Measurements from ENCODE around the gene CCNQ.

The CCNQ gene

GRCh38 chrX:153598541-153599191 is at the start of gene CCNQ:
CCNQ (minus strand) TSS chrX:153599139; CDS start chrX:153599073, 66 bp downstream.
- TF ChIP-seq CREB1 (IDR thresholded peaks at IDR 0.05; ENCODE audit: low read depth) (no peak), NFIC (IDR thresholded peaks at IDR 0.05) (no peak), TAF1 (IDR thresholded peaks at IDR 0.05; ENCODE audit: low read depth) (peak; percentile 35; the same call in 1 of the 2 replicates), CEBPB (IDR thresholded peaks at IDR 0.05) (no peak), EP300 (IDR thresholded peaks at IDR 0.05; ENCODE audit: borderline replicate concordance) (no peak)
- TF ChIP-seq, protein P1, sequence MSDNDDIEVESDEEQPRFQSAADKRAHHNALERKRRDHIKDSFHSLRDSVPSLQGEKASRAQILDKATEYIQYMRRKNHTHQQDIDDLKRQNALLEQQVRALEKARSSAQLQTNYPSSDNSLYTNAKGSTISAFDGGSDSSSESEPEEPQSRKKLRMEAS (IDR thresholded peaks at IDR 0.05), result peak; percentile 13; the same call in 1 of the 2 replicates

- TF ChIP-seq EP300 (IDR thresholded peaks at IDR 0.05; ENCODE audit: borderline replicate concordance), result no peak
These were observed 48.8 kb upstream of the CCNQ start for GRCh38 chrX:153647461-153648357.

DNA sequence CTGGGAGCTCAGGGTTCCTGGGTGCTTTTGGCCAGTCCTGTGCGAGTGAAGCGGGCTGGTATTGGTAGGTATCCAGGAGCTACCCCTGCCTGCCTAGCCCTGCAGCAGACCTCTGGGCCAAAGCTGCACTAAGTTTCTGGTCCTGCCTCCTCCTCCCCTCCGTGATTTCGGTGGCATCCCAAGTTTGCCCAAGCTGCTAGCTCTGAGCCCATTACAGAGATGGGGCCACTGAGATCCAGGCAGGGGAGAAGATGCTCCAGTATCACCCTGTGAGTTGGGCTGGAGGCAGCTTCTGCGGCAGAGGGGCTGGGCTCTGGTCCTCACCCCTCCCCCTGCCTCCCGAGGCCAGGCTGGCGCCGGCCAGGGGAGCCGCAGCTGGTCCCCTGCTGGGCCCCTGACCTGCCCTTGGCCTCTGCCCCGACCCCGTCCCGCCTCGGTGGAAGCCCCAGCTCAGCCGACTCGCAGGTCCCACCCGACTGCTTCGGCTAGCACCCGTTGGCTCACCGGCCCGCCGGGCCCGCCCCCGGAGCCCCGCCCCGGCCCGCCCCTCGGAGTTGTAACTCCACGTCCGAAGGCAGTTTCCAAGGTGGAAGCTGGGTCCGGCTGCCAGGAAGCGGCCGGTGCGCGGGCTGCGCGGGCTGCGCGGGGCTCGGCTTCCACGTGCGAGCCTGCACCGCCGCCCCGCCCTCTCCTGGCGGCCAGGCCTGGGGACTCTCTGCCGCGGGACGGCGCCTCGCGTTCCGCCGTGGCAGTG is 47.9 kb upstream of the CCNQ start, which contains the start of gene DUSP9:
Gene DUSP9 (plus strand): TSS at position 584 of the 754 bp plus-strand sequence. CDS start 751 bp downstream, outside the sequence.
- TF ChIP-seq NFIC (IDR thresholded peaks at IDR 0.05) (no peak), RAD21 (IDR thresholded peaks at IDR 0.05; ENCODE audit: low read depth) (no peak), TEAD4 (IDR thresholded peaks at IDR 0.05) (no peak), YY1 (IDR thresholded peaks at IDR 0.05; ENCODE audit: low read depth) (no peak)
- TF ChIP-seq, protein P1 (IDR thresholded peaks at IDR 0.05), result peak; percentile 65; the same call in 1 of the 2 replicates

- no peak for TF ChIP-seq TAF1 (IDR thresholded peaks at IDR 0.05; ENCODE audit: low read depth)
- TF ChIP-seq EP300 (IDR thresholded peaks at IDR 0.05; ENCODE audit: borderline replicate concordance), result no peak
- TF ChIP-seq, protein P2, sequence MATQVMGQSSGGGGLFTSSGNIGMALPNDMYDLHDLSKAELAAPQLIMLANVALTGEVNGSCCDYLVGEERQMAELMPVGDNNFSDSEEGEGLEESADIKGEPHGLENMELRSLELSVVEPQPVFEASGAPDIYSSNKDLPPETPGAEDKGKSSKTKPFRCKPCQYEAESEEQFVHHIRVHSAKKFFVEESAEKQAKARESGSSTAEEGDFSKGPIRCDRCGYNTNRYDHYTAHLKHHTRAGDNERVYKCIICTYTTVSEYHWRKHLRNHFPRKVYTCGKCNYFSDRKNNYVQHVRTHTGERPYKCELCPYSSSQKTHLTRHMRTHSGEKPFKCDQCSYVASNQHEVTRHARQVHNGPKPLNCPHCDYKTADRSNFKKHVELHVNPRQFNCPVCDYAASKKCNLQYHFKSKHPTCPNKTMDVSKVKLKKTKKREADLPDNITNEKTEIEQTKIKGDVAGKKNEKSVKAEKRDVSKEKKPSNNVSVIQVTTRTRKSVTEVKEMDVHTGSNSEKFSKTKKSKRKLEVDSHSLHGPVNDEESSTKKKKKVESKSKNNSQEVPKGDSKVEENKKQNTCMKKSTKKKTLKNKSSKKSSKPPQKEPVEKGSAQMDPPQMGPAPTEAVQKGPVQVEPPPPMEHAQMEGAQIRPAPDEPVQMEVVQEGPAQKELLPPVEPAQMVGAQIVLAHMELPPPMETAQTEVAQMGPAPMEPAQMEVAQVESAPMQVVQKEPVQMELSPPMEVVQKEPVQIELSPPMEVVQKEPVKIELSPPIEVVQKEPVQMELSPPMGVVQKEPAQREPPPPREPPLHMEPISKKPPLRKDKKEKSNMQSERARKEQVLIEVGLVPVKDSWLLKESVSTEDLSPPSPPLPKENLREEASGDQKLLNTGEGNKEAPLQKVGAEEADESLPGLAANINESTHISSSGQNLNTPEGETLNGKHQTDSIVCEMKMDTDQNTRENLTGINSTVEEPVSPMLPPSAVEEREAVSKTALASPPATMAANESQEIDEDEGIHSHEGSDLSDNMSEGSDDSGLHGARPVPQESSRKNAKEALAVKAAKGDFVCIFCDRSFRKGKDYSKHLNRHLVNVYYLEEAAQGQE (IDR thresholded peaks at IDR 0.05; ENCODE audit: low read depth), result no peak
- no peak for TF ChIP-seq NFIC (IDR thresholded peaks at IDR 0.05)
- no peak for TF ChIP-seq TEAD4 (IDR thresholded peaks at IDR 0.05)
- TF ChIP-seq, protein P1 (IDR thresholded peaks at IDR 0.05), result no peak
- no peak for TF ChIP-seq FOXM1 (IDR thresholded peaks at IDR 0.05; ENCODE audit: borderline replicate concordance, low read depth)
- TF ChIP-seq CREB1 (IDR thresholded peaks at IDR 0.05; ENCODE audit: low read depth), result no peak
- TF ChIP-seq YY1 (IDR thresholded peaks at IDR 0.05; ENCODE audit: low read depth), result no peak
- no peak for TF ChIP-seq RAD21 (IDR thresholded peaks at IDR 0.05; ENCODE audit: low read depth)
These were observed 47.1 kb upstream of the CCNQ start for GRCh38 chrX:153645921-153646488.

DNA sequence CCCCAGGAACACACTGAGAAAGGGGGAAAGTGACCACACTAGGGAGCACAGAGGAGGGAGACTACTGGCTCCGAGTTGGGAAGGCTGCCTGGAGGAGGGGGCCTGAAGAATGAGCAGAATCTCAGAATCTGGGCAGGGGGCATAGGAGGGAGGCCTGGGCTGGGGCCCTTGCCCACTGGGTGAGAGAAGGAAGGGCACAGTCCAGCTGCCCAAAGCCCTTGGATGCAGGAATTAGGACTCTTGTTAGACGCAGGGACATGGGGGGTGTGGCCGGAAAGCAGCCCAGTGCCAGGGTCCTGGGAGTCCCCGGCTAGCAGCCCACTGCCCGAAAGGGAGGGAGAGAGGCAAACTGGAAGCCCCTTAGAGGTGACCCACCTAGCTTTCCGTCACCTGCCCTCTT is 46.2 kb upstream of the CCNQ start:
- TF ChIP-seq EP300 (IDR thresholded peaks at IDR 0.05; ENCODE audit: borderline replicate concordance), result no peak
- no peak for TF ChIP-seq CREB1 (IDR thresholded peaks at IDR 0.05; ENCODE audit: low read depth)
- no peak for TF ChIP-seq NFIC (IDR thresholded peaks at IDR 0.05)

DNA sequence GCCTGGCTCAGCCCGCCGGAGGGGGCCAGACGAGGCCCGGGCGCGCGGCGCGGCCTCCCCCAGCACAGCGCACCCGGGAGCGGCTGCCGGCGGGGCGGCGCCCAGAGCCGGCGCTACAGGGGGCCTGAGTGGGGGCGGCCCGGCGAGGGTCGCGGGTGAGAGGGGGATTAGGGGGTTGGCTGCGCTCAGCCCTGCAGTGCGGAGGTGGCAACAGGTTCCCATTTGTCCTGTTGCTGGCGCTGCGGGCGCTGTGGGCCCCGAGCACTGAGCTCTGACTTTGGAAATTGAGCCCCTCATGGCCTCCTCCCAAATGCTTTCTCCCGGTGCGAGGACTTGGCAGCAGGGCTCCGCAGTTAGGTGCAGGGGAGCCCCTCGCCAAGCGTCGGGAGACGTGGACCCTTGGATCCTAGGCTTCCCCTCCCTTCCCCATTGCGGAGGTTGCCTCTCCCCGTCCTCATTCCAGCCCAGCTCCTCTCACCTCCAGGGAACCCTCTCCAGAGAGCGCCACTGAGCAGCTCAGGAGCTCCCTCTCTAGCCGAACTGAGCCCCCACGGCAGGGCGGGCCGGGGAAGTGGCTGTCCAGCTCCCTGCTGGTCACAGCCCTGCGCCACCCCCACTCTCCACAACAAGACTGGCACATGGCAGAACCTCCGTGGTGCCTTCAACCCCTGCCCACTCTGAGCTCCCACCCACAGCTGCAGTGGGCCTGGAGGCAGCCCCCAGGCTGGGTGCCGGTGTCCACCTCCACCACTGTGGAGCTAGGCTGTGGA is 45.6 kb upstream of the CCNQ start:
- TF ChIP-seq ZBTB7A (IDR thresholded peaks at IDR 0.05; ENCODE audit: low read depth), result 0 out of 2 replicates have a peak, but pooled peaks have one; percentile 32
- TF ChIP-seq YY1 (IDR thresholded peaks at IDR 0.05; ENCODE audit: low read depth), result no peak
- TF ChIP-seq, protein P1 (IDR thresholded peaks at IDR 0.05), result no peak

DNA sequence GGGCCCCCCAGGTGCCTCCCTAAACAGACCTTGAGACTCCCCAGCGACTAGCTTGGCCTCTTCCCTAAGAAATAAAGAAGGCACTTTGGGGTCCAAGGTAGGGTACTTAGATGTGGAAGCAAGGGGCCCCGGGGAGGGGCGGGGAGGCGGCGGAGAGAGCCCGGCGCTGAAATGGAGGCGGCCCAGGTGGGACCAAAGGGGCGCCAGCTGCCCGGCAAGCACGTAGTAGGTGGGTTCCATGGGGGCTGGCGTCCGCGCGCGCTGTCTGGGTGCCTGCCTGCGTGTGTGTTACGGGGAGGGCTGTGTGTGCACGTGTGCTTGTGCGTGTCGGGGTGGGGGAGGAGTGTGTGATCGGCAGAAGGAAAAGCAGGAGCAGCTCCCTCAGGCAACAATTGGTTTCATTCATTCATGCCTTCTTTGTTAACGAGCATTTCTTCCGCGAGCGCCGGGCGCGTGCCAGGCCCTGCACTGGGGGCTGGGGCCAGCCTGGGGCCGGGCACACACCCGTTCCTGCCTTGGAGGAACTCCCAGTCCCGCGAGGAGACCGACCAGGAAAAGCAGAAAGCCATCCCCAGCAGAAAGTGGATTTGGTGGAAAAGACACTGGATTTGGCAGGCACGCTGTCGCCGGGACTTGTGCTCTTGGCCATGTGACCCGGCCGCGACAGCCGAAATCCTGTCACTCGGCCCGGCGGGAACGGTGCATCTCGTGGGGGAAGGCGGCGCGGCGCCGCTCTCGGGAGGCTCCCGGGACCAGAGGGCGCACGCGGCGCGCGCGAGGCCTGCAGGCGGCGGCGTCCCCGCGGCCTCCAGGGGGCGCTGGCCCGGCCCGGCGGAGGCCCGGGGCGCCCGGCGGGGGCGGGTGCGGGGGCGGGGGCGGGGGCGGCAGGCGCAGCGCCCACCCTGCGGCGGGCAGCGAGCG is 44.8 kb upstream of the CCNQ start:
- no peak for TF ChIP-seq EGR1 (IDR thresholded peaks at IDR 0.05)
- TF ChIP-seq, protein P2 (IDR thresholded peaks at IDR 0.05; ENCODE audit: low read depth), result no peak
- no peak for TF ChIP-seq YY1 (IDR thresholded peaks at IDR 0.05; ENCODE audit: low read depth)
- 0 out of 2 replicates have a peak, but pooled peaks have one; percentile 13 for TF ChIP-seq USF1 (IDR thresholded peaks at IDR 0.05)
- TF ChIP-seq CREB1 (IDR thresholded peaks at IDR 0.05; ENCODE audit: low read depth), result no peak
- TF ChIP-seq RAD21 (IDR thresholded peaks at IDR 0.05; ENCODE audit: low read depth), result no peak
- no peak for TF ChIP-seq TCF12 (IDR thresholded peaks at IDR 0.05; ENCODE audit: low read depth)
- TF ChIP-seq FOXM1 (IDR thresholded peaks at IDR 0.05; ENCODE audit: borderline replicate concordance, low read depth), result no peak
- no peak for TF ChIP-seq CEBPB (IDR thresholded peaks at IDR 0.05)
- TF ChIP-seq NFIC (IDR thresholded peaks at IDR 0.05), result no peak
- TF ChIP-seq TAF1 (IDR thresholded peaks at IDR 0.05; ENCODE audit: low read depth), result no peak
- no peak for TF ChIP-seq ZBTB7A (IDR thresholded peaks at IDR 0.05; ENCODE audit: low read depth)
- TF ChIP-seq, protein P1 (IDR thresholded peaks at IDR 0.05), result peak; percentile 35; the same call in 1 of the 2 replicates
- TF ChIP-seq TEAD4 (IDR thresholded peaks at IDR 0.05), result no peak
- no peak for TF ChIP-seq EP300 (IDR thresholded peaks at IDR 0.05; ENCODE audit: borderline replicate concordance)

Measured in Ishikawa (cell line).